ENCODE results near the gene PRKG1.

- TF ChIP-seq, protein P1, sequence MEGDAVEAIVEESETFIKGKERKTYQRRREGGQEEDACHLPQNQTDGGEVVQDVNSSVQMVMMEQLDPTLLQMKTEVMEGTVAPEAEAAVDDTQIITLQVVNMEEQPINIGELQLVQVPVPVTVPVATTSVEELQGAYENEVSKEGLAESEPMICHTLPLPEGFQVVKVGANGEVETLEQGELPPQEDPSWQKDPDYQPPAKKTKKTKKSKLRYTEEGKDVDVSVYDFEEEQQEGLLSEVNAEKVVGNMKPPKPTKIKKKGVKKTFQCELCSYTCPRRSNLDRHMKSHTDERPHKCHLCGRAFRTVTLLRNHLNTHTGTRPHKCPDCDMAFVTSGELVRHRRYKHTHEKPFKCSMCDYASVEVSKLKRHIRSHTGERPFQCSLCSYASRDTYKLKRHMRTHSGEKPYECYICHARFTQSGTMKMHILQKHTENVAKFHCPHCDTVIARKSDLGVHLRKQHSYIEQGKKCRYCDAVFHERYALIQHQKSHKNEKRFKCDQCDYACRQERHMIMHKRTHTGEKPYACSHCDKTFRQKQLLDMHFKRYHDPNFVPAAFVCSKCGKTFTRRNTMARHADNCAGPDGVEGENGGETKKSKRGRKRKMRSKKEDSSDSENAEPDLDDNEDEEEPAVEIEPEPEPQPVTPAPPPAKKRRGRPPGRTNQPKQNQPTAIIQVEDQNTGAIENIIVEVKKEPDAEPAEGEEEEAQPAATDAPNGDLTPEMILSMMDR (IDR thresholded peaks at IDR 0.05; ENCODE audit: low read depth, low read length), result no peak
- TF ChIP-seq EZH2phosphoT487 (IDR thresholded peaks at IDR 0.05; ENCODE audit: low read depth), result no peak
Measured at GRCh38 chr10:51087114-51087513, 12.8 kb downstream of the PRKG1 start.

All from OCI-LY3 (cell line).